PC-3 (cell line): ENCODE results near the gene ST3GAL5. TPM values are rescaled to one million over a fixed set of nuclear protein-coding genes. Genes with fewer than 3 reads are reported as not detected.

Experiments
- ATAC-seq: fragments of 200-7000 bp; cut with Tn5 transposase; 2 replicates; pipeline ENCODE4 v1.9.1; 2020; ENCODE audit warnings: mild to moderate bottlenecking, moderate library complexity
- BruUV-seq: library from RNA; stranded (reverse); fragments of 400-500 nt; replicated peaks from 2 replicates; lab custom pipeline; 2021; lab: Mats Ljungman, UMichigan
- CTCF ChIA-PET: fragments of 300-600 bp; sonication (Branson Sonifier 250); formaldehyde crosslinking; loops from one replicate; lab custom pipeline; 2022; ENCODE audit warnings: antibody characterized with exemption; lab: Charles Lee
- POLR2A ChIA-PET: fragments of 300-600 bp; sonication (Branson Sonifier 250); formaldehyde crosslinking; loops from one replicate; lab custom pipeline; 2022; ENCODE audit warnings: antibody characterized with exemption; ENCODE audit not compliant: unreplicated experiment; lab: Charles Lee
- DNase-seq: peaks from one replicate; pipeline ENCODE4 v3.0.0-alpha.2; 2015
- H2AFZ ChIP-seq: fragments of 300-600 bp; sonication (generic); 2 replicates; pipeline ENCODE4 v1.6.0; 2016; ENCODE audit warnings: antibody characterized with exemption, low read length
- H3F3A ChIP-seq: fragments of 300-600 bp; sonication (generic); one replicate; pipeline ENCODE4 v1.6.0; 2017; ENCODE audit warnings: antibody characterized with exemption, low read length, control low read depth, mild to moderate bottlenecking; ENCODE audit not compliant: unreplicated experiment
- H3K27ac ChIP-seq: fragments of 300-600 bp; sonication (generic); 2 replicates; pipeline ENCODE4 v1.5.1; 2016; ENCODE audit warnings: mild to moderate bottlenecking, low read length
- H3K27me3 ChIP-seq: fragments of 300-600 bp; sonication (generic); 2 replicates; pipeline ENCODE4 v1.6.1; 2016; ENCODE audit warnings: low read length, mixed read lengths
- H3K36me3 ChIP-seq: fragments of 300-600 bp; sonication (generic); 2 replicates; pipeline ENCODE4 v1.6.1; 2016; ENCODE audit warnings: low read depth, mixed run types, low read length, mixed read lengths
- H3K4me1 ChIP-seq: fragments of 300-600 bp; sonication (generic); 2 replicates; pipeline ENCODE4 v1.5.1; 2016; ENCODE audit warnings: low read length; ENCODE audit not compliant: insufficient read depth
- H3K4me2 ChIP-seq: fragments of 300-600 bp; sonication (generic); 2 replicates; pipeline ENCODE4 v1.6.0; 2016; ENCODE audit warnings: low read length
- H3K4me3 ChIP-seq: fragments of 300-600 bp; sonication (generic); 2 replicates; pipeline ENCODE4 v1.5.1; 2016; ENCODE audit warnings: mild to moderate bottlenecking, low read length, mixed read lengths
- H3K79me2 ChIP-seq: fragments of 300-600 bp; sonication (generic); 2 replicates; pipeline ENCODE4 v1.6.1; 2017; ENCODE audit warnings: low read length, mixed read lengths
- H3K9ac ChIP-seq: fragments of 300-600 bp; sonication (generic); 2 replicates; pipeline ENCODE4 v1.6.0; 2016; ENCODE audit warnings: mild to moderate bottlenecking, low read length
- H3K9me2 ChIP-seq: fragments of 300-600 bp; sonication (generic); replicated peaks from 2 replicates; pipeline ENCODE4 v1.6.1; 2016; ENCODE audit warnings: mixed run types, low read length, mixed read lengths
- H3K9me3 ChIP-seq: fragments of 300-600 bp; sonication (generic); 2 replicates; pipeline ENCODE4 v1.6.1; 2016; ENCODE audit warnings: low read length, mixed read lengths
- H4K20me1 ChIP-seq: fragments of 300-600 bp; sonication (generic); 2 replicates; pipeline ENCODE4 v1.6.1; 2016; ENCODE audit warnings: low read length, mixed read lengths
- EZH2 ChIP-seq: fragments of 300-600 bp; sonication (generic); IDR thresholded peaks from one replicate; pipeline ENCODE4 v1.6.1; 2017; ENCODE audit warnings: antibody characterized with exemption, mild to moderate bottlenecking, low read length; ENCODE audit not compliant: unreplicated experiment
- EZH2phosphoT487 ChIP-seq: fragments of 300-600 bp; sonication (generic); IDR thresholded peaks from 2 replicates; pipeline ENCODE4 v1.6.1; 2018; ENCODE audit warnings: mild to moderate bottlenecking, antibody characterized with exemption, low read length, borderline replicate concordance
- intact Hi-C: fragments of 100-400 bp; cut with micrococcal nuclease; formaldehyde crosslinking; loops from 2 replicates; pipeline ENCODE4 v1.9.0; 2023
- total RNA-seq: library from RNA; depleted of rRNA; stranded (reverse); fragments of >200 nt; gene quantifications from 2 replicates; pipeline ENCODE4 v1.2.3, GENCODE V29; 2014
- TF ChIP-seq, protein P1 (sequence below): fragments of 300-600 bp; sonication (generic); conservative IDR thresholded peaks from 2 replicates; pipeline ENCODE4 v1.5.1; 2017; ENCODE audit warnings: antibody characterized with exemption, low read depth, mild to moderate bottlenecking, low read length

Gene ST3GAL5
- total RNA-seq, 1 experiment from 2014 or later = 0.87 TPM

DNA sequence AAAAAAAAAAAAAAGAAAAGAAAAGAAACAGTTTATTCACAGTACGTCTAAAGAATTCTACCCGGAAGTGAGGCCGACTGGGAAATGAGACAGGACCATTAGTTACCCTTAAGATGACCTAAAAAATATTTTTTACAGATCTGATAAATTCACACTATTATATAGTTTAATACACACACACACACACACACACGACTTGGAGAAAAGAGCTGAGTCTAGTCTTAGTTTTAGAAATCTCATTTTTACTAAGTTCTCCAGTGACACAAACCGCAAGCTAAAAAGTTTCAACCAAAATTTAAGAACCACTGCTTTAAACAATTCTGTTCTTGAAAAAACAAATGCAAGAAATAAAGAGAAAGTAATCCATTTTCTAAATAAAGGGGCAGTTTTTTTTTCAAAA lies 27.1 kb downstream of the ST3GAL5 start:
- Histone ChIP-seq H3K4me1 (no peaks in the 10 kb centered on the region), H3K4me3 (no peak overlapping the region), H3K27me3 (no peaks in the 10 kb centered on the region), H3K36me3 (no peaks in the 10 kb centered on the region), H2AFZ (no peak overlapping the region), H3K9me3 (no peaks in the 10 kb centered on the region), H3K79me2 (no peaks in the 10 kb centered on the region), H3F3A (no peaks in the 10 kb centered on the region), H3K9ac (no peak overlapping the region), H4K20me1 (no peaks in the 10 kb centered on the region), H3K9me2 (no peaks in the 10 kb centered on the region), H3K4me2 (no peak overlapping the region), H3K27ac (no peak overlapping the region)
- ChIA-PET CTCF (no interaction called here), POLR2A (no interaction called here)
- BruUV-seq = no TSS peak
- TF ChIP-seq, protein P1, sequence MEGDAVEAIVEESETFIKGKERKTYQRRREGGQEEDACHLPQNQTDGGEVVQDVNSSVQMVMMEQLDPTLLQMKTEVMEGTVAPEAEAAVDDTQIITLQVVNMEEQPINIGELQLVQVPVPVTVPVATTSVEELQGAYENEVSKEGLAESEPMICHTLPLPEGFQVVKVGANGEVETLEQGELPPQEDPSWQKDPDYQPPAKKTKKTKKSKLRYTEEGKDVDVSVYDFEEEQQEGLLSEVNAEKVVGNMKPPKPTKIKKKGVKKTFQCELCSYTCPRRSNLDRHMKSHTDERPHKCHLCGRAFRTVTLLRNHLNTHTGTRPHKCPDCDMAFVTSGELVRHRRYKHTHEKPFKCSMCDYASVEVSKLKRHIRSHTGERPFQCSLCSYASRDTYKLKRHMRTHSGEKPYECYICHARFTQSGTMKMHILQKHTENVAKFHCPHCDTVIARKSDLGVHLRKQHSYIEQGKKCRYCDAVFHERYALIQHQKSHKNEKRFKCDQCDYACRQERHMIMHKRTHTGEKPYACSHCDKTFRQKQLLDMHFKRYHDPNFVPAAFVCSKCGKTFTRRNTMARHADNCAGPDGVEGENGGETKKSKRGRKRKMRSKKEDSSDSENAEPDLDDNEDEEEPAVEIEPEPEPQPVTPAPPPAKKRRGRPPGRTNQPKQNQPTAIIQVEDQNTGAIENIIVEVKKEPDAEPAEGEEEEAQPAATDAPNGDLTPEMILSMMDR = no peak
- no peak for TF ChIP-seq EZH2
- no peak for TF ChIP-seq EZH2phosphoT487
- DNase-seq (no peak), ATAC-seq (no peak)
- intact Hi-C loops = no loop called here

DNA sequence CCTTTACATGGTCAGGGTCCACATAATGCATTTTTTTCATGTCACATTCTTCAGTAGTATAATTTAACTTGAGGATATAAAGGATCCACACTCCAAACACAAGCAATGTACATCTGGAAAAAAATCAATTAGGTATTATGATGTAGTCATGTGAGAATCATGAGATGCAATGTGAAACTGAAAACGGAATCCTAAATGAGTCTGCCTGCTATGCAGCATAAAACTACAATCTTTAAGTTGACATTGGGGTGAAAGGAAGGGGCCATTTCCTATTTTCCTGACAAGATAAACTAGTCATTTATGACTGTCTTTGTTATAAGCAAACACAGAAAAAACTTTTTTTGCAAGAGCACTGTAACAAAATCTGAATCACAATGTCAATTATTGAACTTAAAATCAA lies 27.6 kb downstream of the ST3GAL5 start:
- POLR2A ChIA-PET = no interaction called here
- no peak overlapping the region for H3K9ac ChIP-seq
- no peak for TF ChIP-seq EZH2phosphoT487
- TF ChIP-seq, protein P1 = no peak
- TF ChIP-seq EZH2 = no peak
- H3K9me3 ChIP-seq = no peaks in the 10 kb centered on the region
- no TSS peak for BruUV-seq
- H3K4me3 ChIP-seq = no peak overlapping the region
- no peaks in the 10 kb centered on the region for H3K79me2 ChIP-seq
- CTCF ChIA-PET = no interaction called here
- intact Hi-C loops = no loop called here
- H3K36me3 ChIP-seq = no peaks in the 10 kb centered on the region
- no peaks in the 10 kb centered on the region for H3F3A ChIP-seq
- no peak overlapping the region for H3K4me2 ChIP-seq
- H3K27me3 ChIP-seq = no peaks in the 10 kb centered on the region
- H3K4me1 ChIP-seq = no peaks in the 10 kb centered on the region
- no peak overlapping the region for H3K27ac ChIP-seq
- no peak for ATAC-seq
- no peaks in the 10 kb centered on the region for H3K9me2 ChIP-seq
- no peaks in the 10 kb centered on the region for H4K20me1 ChIP-seq
- no peak overlapping the region for H2AFZ ChIP-seq
- no peak for DNase-seq

DNA sequence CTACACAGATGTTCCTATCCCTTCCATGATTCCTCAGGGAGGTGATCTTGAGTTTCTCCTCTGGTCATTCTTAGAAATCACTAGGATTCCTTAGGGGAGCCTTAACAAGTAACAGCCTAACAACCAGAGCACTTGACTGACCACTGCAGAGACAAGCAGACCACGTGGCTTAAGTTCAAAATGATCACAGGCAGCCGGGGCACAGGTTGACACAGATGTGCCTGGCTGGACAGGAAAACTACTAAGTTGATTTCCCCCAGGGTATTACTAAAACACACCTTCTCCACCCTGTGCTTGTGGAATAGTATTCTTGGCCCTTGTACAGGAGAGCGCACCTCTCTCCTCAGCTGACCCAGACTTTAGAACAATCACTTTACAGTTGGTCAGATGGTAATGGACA lies 29.9 kb downstream of the ST3GAL5 start:
- H2AFZ ChIP-seq = no peak overlapping the region
- no peak overlapping the region for H3K4me3 ChIP-seq
- H3K27ac ChIP-seq = no peak overlapping the region
- ATAC-seq (no peak), DNase-seq (no peak)
- H4K20me1 ChIP-seq = no peaks in the 10 kb centered on the region
- POLR2A ChIA-PET = no interaction called here
- no peak overlapping the region for H3K4me2 ChIP-seq
- no peaks in the 10 kb centered on the region for H3K36me3 ChIP-seq
- H3K27me3 ChIP-seq = no peaks in the 10 kb centered on the region
- no peaks in the 10 kb centered on the region for H3K4me1 ChIP-seq
- TF ChIP-seq EZH2phosphoT487 (no peak), EZH2 (no peak)
- TF ChIP-seq, protein P1 = no peak
- intact Hi-C loops = no loop called here
- H3K9me3 ChIP-seq = no peaks in the 10 kb centered on the region
- BruUV-seq = no TSS peak
- no peaks in the 10 kb centered on the region for H3K9me2 ChIP-seq
- H3F3A ChIP-seq = no peaks in the 10 kb centered on the region
- CTCF ChIA-PET = no interaction called here
- no peaks in the 10 kb centered on the region for H3K79me2 ChIP-seq
- H3K9ac ChIP-seq = no peak overlapping the region
